Left hindlimb (tissue), 1 donor: ENCODE data around the gene PLXNA1.

Source experiments
- DNase-seq: peaks from one replicate; pipeline ENCODE4 v3.0.0-alpha.2; 2018

Gene PLXNA1

DNA sequence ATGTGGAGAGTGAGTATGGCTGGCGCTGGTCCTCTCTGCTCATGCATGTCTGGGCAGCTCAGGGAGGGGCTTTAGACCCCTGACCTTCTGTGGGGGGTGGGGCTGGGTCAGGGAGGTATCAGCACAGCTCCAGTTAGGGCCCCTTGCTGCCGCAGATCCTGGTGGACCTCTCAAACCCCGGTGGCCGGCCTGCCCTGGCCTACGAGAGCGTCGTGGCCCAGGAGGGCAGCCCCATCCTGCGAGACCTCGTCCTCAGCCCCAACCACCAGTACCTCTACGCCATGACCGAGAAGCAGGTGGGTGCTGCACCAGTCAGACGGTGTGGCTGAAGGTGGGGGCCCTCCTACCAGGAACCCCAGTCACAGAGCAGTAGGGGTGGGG, 20.2 kb downstream of the PLXNA1 start:
- no peak for DNase-seq

DNA sequence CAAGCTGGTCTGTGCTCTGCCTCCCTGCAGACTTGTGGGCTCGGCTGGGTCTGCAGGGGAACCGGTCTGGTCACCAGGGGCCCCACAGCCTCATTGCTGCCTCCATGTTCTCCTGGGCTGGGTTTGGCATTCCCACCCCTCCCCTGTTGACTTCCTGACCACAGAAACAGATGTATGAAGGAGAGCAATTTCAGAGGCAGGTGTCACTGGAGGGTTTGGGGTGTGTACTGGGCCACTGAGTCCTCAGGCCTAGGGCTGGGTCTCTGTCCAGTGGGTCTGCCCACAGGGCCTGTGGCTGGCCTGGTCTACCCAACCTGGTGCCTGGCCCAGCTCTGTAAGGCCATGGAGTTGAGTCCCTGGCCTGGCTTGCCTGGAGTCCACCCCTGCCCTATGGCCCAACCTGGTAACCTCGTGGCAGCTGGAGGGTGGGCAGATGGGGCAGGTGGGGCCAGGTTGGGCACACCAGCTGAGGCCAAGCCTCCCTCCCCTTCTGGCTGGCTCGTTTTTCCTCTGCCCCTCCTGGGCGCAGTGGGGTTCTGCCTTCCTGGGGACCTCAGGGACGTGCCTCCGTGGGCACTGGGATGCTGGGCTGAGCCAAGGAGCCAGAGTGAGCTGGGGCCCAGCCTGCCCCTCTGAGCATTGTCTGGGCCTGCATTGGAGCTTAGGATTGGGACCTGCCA, 20.8 kb downstream of the PLXNA1 start:
- DNase-seq: no peak

DNA sequence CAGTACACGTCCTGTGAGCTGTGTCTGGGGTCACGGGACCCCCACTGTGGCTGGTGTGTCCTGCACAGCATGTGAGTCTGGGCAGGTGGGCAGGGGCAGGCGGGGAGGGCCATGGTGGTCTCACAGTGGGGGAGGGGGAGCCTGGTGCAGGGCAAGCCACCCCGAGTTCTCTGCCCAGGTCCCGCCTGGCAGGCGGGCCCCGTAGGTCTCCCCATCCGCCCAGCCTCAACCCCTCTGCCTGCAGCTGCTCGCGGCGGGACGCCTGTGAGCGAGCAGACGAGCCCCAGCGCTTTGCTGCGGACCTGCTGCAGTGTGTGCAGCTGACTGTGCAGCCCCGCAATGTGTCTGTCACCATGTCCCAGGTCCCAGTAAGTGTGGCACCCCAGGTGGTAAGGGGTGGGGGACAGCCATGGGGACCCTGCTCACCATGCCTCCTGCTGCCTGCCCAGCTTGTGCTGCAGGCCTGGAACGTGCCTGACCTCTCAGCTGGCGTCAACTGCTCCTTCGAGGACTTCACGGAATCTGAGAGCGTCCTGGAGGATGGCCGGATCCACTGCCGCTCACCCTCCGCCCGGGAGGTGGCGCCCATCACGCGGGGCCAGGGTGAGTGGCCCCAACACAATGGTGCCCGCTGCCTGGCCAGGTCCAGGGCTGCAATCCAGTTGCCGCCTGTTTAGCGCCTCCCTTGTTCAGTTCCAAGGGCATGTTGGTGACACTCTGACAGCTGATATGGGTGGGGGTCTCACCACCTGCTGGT, 21.9 kb downstream of the PLXNA1 start:
- DNase-seq: no peak

DNA sequence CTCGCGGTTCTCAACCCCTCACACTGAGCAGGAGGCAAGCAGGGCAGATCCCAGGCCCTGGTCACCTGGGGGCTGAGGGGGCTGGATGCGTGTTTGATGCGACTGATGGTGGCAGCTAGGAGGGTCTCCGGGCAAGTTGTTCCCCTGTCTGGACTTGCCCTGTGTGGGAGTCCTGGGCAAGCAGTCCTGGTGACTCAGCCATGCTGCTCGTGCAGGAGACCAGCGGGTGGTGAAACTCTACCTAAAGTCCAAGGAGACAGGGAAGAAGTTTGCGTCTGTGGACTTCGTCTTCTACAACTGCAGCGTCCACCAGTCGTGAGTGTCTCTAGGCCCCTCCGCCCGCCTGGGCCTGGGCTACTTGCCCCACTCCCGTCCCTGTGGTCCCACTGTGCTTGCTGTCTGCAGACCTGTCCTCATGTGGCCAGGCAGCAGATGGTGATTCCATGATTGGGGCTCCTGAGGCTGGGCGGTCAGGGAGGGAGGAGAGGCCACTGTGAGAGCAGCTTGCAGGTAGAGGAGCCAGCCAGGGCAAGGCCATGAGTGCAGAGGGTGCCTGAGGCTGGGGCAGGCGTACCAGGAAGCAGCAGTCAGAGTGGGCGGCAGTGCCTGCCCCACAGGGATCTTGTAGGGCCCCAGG, 23.1 kb downstream of the PLXNA1 start:
- DNase-seq: no peak

DNA sequence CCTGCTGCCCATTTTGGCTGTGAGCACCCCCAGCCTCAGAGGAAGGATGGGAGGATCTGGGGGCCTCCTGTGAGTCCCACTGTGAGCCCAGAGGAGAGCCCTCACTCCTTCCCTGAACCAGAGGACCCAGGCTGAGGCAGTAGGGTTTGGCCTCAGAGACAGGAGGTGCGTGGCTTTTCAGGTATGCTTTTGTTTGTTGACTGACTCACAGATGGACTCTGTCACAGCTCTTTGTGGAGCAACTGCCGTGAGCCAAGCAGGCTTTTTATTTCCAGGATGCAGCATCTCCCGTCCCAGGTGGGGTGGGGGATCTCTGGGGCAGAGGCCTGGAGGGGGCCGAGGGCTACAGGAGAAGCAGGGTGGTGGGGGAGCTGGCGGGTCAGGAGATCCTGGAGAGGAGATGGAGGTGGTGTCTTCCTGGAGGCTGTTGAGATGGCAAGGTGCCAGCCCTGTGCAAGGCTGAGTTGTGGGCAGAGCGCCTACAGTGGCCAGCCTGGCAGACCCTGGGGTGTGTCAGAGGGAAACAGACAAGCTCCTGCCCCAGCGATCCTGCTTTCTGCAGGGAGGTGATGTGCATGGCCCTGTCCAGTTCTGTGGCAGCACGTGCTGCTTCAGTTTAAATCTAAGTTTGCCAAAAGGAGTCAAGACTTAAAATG, 24.0 kb downstream of the PLXNA1 start:
- no peak for DNase-seq

DNA sequence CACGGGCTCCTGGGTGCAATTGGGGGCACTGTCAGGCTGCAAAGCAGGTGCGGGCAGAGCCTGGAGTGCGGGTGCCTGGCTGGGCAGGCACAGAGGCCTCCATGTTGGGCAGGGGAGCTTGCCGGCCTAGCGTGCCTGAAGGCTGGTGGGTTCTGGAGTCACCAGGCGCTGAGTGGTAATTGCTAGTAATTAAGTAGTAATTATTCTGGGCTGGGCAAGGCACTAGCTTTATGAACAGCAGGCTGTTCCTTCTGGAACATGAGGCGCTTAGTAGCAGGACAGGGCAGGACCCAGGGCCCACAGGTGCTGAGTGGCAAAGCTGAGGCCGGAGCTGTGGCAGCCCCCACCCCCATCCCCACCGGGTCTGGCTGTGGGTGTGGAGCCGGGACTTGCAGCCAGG, 25.3 kb downstream of the PLXNA1 start:
- no peak for DNase-seq

DNA sequence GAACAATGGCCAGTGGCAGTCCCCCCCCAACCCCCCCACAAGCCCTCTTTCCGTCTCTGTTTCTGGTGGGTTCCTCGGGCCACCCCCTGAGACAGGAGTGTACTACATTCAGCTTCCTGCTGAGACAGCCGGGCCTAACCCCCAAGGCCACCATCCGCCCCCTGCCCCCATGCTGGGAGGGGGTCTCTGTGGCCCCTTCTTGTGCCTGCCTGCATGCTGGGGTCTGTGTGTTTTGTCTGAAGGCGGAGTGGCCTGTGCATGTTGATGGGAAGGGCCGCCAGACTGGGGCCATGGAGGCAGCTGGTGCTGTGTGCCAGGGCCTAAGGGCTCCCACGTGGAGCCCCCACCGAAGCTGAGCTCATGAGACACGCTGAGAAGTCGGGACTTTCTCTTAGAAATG, 26.6 kb downstream of the PLXNA1 start:
- no peak for DNase-seq

DNA sequence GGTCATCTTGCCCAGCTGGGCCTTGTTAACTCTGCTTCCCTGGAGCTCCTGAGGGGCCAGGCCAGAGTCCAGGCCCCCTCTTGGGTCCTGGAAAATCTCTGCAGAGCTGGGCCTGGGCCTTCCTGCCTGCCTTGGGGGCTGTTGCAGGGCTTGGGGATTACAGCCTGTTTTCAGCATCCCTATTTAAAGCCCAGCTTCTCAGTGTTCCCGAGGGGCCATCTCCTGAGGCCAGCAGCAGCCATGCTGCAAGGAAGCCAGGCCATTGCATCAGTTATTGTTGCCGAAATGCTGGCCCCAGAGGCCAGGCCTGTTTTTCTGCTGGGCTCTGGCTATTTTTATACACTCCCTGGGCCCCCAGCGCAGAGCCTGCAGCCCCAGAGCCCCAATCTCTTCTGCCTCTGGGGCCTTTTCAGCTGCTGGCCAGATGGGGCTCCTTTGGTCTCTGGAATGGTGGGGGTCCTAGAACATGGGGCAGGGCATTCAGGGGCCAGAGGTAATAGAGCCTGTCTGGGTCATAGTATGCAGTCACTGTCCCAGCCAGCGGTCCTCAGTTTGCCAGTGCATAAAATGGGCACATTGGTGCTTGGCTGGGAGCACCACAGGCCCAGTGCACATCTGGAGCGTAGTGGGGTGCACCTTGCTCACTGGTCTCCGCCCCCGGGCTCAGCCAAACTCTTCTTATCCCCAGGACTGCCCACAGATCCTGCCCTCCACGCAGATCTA, 28.5 kb downstream of the PLXNA1 start:
- no peak for DNase-seq

DNA sequence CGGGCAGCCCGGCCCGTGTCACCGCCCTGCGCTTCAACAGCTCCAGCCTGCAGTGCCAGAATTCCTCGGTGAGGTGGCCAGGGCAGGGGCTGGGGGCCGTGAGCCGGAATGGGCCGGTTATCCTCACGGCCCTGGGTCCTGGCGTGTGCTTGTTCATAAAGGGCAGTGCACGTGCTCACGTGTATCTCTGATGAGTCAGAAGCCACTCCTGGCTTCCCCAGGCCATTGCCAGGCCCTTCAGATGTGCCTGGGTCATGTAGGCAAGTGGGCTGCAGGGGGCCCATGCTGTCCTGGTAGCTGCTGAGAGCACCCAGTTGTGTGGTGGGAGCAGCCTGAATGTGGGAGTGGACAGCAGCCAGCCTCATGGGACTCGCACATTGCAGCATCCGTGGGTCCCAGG, 29.2 kb downstream of the PLXNA1 start:
- DNase-seq: no peak

DNA sequence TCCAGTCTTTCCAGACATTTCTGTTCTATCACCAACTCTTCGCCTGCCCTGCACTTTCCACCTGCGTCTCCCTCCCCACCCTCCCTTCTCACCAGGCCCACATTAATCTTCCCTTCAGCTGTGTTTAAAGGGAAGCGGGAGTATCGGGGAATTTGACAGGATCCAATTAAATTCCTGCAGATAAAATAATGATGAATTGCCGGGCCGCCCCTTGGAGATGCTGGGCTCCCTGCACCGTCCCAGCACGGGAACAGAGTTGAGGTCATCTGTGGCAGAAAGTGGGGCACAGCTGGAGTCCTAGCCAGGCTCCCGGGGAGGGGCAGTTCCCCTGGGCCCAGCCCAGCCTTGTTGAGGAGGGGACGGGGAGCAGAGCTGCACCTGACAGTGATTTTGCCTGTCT, 30.3 kb downstream of the PLXNA1 start:
- no peak for DNase-seq

DNA sequence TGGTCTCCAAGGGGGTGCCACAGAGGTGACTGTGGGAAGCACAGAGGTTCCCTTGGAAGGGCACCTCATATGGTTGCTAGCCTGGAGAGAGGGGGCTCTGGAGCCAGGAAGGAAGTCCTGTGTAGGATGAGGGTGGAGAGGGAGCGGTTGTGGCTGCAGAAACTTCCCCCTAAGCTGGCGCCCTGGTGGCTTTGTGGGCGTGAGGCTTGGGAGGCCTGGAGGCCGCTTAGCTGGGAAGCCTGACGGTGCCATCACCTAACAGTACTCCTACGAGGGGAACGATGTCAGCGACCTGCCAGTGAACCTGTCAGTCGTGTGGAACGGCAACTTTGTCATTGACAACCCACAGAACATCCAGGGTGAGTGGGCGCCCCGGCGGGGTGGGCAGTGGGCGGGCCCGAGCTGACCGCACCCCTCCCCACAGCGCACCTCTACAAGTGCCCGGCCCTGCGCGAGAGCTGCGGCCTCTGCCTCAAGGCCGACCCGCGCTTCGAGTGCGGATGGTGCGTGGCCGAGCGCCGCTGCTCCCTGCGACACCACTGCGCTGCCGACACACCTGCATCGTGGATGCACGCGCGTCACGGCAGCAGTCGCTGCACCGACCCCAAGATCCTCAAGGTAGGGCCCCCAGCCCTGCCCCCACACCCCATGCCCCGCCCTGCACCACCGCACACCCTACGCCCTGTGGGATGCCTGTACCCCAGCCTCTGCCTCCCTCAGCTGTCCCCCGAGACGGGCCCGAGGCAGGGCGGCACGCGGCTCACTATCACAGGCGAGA, 31.0 kb downstream of the PLXNA1 start:
- DNase-seq: no peak

DNA sequence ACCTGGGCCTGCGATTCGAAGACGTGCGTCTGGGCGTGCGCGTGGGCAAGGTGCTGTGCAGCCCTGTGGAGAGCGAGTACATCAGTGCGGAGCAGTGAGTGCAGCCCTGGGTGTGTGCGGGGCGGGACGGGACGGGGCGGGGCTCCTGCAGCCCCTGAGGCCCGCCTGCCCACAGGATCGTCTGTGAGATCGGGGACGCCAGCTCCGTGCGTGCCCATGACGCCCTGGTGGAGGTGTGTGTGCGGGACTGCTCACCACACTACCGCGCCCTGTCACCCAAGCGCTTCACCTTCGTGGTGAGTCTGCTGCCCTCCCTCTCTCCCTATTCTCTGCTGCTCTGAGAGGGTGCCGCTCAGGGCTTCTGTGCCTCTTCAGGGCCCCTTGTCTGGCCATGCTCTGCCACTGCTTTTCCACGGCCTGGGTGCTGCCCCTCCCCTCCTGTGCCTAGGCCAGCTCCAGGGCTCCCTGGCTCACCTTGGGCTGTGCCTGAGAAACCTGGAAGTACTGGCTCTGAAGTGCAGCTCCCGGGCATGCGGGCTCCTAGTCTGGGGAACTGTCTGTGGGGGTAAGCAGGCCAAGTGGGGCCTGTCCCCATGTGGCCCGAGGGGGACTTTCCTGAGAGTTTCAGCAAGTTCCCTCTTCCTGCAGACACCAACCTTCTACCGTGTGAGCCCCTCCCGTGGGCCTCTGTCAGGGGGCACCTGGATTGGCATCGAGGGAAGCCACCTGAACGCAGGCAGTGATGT, 31.8 kb downstream of the PLXNA1 start:
- no peak for DNase-seq

DNA sequence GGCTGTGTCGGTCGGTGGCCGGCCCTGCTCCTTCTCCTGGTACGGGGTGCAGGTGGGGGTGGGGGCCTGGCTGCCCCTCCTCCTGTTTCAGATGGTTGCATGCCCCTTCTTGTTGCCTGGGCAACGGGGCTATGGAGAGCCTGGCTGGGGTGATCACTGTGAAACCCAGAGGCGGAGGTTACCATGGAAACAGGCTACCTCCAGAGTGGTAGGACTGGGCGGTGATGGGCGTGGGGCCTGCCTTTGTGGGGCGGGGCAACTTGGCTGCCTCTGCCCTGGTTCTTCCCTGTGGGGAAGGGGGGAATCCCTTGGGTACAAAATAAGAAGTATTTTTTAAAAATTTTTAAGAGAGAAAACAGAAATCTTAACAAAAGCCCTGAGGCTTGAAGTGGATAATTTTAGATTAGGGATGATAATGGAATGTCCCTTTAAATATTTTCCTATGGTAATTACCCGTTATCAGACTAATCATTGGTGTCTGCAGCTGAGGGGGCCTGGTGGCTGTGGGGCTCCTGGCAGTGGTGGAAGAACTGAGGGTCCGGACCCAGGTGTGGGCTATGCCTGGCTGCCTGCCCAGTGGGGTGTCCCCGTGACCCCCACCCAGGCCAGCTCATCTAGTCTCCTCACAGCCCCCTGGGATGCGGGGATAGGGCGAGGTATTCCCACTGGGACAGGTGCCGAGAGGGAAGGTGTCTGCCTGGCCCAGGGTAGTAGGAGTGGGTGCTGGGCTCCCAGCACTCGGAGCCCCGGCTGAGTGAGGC, 32.5 kb downstream of the PLXNA1 start:
- no peak for DNase-seq

DNA sequence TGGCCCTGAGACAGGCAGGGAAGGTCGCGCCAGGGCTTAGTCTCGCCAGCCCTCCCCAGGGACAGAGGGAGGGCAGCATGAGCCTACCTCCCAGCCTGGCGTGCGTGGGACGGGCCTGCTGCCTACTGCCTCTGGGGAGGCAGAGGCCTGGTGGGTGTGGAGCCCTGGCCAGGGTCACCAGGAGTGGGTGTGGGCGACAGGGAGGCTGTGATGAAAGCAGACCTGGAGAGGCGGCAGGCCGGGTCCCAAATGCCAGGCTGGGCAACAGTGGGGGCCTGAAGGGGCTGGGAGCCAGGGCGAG, 33.1 kb downstream of the PLXNA1 start:
- DNase-seq: no peak

DNA sequence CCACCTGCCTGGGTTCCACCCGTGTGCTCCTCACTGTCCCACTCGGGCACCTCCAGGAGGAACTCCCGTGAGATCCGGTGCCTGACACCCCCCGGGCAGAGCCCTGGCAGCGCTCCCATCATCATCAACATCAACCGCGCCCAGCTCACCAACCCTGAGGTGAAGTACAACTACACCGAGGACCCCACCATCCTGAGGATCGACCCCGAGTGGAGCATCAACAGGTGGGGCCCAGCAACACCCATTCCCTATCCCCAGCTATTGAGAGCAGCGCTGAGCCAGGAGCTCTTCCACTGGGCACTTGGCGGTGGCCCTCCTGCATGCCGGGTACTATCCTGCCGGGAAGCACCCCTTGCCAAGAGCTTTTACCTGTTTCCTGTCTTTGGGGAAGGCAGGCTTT, 33.5 kb downstream of the PLXNA1 start:
- DNase-seq: no peak

DNA sequence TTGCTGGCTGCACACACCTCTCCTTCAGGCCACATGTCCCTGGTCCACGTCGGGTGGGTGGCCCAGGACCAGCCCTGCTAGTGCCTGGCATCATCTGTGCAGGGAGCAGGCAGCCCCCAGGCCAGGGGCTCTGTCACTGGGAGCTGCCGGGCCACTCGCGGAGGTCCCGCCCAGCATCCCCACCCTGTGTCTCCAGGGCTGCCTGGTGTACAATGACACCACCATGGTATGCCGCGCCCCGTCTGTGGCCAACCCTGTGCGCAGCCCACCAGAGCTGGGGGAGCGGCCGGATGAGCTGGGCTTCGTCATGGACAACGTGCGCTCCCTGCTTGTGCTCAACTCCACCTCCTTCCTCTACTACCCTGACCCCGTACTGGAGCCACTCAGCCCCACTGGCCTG, 34.3 kb downstream of the PLXNA1 start:
- DNase-seq: no peak

DNA sequence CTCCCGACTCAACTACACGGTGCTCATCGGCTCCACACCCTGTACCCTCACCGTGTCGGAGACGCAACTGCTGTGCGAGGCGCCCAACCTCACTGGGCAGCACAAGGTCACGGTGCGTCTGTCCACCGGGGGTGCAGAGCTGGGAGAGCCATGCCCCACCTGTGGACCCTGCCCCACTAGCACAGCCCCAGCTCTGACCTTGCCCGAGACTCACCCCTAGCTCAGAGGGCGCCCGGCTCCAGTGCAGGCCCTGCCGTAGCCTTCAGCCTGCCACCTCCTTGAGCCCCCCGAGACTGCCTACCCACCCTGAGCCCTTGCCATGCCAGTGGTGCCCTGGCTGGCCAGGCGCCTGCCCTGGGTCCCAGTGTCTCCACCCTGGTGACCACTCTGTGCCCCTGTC, 34.9 kb downstream of the PLXNA1 start:
- DNase-seq: no peak

DNA sequence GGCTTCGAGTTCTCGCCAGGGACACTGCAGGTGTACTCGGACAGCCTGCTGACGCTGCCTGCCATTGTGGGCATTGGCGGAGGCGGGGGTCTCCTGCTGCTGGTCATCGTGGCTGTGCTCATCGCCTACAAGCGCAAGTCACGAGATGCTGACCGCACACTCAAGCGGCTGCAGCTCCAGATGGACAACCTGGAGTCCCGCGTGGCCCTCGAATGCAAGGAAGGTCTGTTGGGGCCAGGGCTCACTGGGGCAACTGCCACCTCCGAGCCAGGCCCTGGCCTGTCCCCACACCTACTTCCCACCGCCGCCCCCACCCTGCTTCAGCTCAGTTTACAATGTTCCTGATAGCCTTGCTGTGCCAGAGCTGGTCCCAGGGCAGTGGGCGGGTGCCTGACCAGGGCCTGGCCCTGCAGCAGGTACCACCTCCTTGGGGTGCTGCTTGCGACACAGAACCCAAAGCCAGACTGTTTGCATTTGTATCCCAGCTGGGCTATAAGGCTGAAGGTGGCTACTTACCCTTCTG, 35.5 kb downstream of the PLXNA1 start:
- no peak for DNase-seq

DNA sequence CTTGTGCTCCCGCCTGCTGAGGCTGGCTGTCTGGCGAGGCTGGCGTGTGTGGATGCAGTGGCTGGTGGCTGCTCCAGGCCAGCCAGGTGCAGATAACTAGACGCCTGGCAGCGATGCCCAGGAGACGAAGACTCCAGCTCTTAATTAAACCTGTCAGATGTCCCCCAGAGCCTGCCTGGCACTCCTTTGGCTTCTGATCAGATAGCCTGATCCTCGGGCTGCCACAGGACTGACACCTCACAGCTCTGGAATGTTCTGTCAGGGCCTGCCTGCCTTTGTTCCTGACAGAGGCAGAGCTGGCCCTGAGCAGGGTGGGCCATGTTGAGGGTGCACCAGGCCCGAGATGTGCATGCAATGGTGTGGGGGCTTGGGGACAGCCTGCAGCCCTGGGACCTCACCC, 36.5 kb downstream of the PLXNA1 start:
- DNase-seq: no peak

DNA sequence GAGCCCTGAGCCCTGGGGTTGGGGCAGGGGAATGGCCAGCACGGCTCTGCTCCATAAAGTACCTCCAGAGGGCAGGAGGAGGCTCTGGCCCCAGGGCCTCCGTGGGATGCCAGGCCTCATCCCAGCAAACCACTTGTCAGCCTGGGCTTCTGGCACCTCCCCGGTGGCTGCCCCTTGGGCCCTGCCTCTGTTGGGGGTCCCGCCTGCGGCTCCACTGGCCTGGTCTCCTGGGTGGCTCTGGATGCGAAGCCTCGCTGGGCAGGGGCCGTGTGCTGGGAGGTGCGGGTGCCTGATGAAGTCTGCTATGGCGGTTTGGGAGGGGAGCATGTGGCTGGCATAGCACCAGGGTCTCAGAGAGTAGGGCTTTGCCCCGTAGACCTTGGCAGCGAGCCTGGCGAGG, 37.6 kb downstream of the PLXNA1 start:
- no peak for DNase-seq

DNA sequence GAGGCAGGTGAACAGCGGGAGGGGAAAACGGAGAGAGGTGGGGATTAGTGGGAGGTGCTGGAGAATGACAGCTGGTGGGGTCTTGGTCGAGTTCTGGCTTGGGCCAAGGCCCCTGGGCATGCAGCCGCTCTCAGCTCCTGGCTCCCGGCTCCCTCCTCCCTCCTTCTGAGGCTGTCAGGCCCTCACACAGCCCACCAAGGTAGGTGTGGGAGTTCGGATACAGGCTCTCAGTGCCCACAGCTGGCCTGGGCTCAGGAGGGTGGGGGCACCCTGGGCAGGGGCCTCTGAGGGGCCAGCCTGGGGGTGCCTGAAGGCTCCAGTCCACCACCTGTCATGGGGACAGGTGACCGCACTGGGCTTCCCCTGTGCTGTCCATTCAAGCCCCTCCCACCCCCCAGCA, 39.9 kb downstream of the PLXNA1 start:
- no peak for DNase-seq
